ENCODE data around the gene PACS1.

DNA sequence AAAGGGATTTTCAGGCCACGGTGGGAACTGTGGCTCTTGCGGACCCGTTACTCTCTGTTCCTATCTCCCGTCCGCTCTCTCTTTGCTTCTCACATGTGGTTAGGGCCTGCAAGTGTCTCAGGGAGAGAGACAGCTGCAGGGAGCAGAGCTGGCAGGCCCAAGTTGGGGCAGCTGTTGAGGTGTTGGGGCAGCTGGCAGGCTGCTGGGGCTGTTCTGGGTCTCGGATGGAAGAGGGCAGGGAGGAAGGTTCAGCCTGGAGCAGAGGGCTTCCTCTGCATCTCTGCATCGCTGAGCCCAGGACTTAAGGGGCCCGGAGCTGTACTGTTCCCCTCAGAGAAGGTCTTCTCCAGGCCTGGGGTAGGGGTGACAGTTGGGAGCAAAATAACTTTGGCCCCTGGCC, 205.3 kb downstream of the PACS1 start:
- TF ChIP-seq, protein P1, sequence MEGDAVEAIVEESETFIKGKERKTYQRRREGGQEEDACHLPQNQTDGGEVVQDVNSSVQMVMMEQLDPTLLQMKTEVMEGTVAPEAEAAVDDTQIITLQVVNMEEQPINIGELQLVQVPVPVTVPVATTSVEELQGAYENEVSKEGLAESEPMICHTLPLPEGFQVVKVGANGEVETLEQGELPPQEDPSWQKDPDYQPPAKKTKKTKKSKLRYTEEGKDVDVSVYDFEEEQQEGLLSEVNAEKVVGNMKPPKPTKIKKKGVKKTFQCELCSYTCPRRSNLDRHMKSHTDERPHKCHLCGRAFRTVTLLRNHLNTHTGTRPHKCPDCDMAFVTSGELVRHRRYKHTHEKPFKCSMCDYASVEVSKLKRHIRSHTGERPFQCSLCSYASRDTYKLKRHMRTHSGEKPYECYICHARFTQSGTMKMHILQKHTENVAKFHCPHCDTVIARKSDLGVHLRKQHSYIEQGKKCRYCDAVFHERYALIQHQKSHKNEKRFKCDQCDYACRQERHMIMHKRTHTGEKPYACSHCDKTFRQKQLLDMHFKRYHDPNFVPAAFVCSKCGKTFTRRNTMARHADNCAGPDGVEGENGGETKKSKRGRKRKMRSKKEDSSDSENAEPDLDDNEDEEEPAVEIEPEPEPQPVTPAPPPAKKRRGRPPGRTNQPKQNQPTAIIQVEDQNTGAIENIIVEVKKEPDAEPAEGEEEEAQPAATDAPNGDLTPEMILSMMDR (conservative IDR thresholded peaks at IDR 0.05; ENCODE audit: low read length), result no peak
- no peak for TF ChIP-seq EZH2phosphoT487 (IDR thresholded peaks at IDR 0.05; ENCODE audit: borderline replicate concordance)
